GM21529 (cell line): Measurements from ENCODE around the gene ORC2.
A peak's percentile ranks its signal among the peaks of the same experiment; 100 is the strongest.
"Not testable (repeated sequence)": the region's sequence is repeated elsewhere in the genome, so short reads cannot be mapped to it uniquely, and the experiment has no call there.

Experiments used
- ATAC-seq: cut with Tn5 transposase; IDR thresholded peaks from one replicate; pipeline ENCODE4 v1.9.1; 2021; ENCODE audit not compliant: unreplicated experiment

The ORC2 gene

DNA sequence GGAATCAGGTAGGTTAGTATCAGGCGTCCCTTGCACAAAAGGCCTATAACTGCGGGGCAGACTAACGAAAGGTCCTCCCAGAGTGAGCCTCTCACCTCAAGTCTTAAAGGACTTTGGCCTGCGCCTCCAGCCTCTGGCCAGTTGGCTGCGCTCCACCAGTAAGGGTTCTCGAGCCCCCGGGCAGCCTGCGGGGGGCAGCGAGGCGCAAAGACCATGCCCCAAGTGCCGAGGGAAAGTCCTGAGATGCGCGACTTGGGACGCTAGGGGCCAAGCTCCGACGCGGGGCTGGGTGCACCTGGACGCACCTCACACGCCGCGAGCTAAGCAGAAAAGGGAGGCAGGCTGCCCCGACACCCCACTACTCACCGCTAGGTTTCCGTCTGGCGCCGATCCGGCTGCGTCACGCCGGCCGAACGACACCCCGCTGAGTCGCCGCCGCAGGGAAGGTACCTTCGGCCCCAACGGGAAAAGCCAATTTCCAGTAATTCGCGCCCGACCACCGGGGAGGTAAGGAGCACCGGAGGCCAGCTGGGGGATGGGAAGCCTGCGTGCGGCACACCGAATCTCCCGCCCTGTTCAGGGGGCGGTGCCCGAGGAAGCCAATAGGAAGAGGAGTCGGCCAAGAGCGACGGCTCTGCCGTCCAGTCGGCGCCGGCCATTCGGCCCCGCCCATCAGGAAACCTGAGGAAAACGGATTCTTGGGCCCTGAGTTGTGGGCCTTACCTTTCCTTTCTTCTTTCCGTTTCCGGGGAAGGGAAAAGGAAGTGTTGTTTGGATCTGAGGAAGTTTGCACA is at the start of gene ORC2:
ORC2 (minus strand) TSS at position 537 of the 794 bp plus-strand sequence. CDS start 5,537 bp downstream, outside the sequence.
- peak; percentile 89 for ATAC-seq

DNA sequence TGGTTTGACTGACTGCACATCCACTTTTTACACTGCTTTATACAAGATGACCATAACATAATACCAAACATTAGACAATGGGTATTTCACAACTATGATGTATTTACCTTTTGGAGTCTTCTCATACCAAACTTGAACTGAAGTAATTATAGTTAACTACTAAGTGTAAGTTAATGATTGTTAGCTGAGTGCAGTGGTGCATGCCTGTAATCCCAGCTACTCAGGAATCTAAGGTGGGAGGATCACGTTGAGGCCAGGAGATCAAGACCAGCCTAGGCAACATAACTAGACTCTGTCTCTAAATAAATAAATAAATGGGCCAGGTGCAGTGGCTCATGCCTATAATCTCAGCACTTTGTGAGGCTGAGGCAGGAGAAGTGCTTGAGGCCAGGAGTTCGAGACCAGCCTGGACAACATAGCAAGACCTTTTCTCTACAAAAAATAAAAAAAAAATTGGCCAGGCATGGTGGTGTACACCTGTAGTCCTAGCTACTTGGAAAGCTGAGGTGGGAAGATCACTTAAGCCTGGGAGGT is 44.9 kb upstream of the ORC2 start:
- no peak for ATAC-seq

DNA sequence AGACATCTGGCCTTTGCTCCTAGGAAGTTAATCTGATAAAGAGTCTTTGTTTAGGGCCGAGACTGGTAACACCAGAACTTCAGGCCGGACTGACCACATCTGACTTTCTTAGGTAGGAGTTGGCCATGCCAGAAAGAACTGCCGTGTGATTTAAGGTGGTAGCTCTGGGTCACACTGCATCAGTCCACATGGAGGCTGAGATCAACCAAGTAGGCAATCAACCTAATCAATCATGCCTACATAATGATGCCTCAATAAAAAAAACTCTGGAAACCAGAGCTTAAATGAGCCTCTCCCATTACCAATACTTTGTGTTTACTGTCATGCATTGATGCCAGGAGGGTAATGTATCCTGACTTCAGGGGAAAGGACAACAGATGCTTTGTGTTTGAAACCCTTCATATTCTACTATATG is 44.1 kb upstream of the ORC2 start:
- ATAC-seq = no peak

DNA sequence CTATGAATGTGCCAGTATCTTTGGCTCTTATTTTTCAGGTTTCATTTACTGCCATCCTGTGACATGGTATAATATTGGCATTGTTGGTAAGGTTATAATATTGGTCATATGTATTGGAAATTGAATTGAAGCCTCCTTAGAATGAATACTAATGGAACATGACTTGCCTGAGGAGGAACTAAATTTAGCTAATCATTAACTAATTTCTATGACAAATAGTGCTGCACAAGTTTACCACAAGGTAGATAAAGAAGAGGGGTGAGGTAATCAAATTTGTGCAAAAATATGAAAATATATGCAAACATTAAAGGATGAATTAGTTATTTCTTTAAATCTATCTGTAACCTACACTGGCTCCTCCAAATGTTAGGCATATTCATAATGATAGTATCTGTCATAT is 43.2 kb upstream of the ORC2 start:
- no peak for ATAC-seq

DNA sequence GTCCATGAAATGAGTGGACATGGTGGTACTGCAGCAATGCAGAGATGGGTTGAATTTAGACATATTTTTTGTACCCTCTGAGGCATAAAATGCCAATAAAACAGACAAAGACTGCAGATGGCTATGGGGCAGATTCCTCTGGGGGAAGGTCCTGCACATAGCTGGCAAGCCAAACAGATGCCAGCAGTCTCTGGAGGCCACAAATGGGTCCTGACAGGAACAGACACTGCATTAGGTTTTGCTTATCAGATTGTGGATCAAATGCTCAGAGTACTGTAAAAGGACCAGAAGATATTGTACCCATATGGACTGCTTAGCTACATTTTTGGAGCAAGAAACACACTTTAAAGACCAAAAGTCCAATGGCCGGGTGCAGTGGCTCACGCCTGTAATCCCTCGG is 40.9 kb upstream of the ORC2 start:
- no peak for ATAC-seq

DNA sequence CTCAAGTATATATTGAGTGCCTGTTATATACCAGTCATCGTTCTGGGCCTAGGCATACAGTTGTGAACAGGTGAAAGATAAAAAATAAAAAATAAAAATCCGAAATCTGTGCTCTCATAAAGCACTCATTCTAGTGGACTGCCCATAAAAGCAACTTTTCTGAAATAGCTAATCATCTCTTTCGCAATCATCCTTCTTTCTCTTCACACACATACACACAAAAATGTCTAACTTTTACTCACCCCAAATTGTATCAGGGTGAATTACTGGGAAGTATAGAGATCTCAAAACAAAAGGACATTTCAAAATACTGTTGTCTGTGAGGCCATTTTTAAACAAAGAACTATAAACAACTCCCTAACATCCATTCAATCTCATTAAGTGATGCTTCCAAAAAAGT is 29.6 kb upstream of the ORC2 start:
- ATAC-seq = no peak

DNA sequence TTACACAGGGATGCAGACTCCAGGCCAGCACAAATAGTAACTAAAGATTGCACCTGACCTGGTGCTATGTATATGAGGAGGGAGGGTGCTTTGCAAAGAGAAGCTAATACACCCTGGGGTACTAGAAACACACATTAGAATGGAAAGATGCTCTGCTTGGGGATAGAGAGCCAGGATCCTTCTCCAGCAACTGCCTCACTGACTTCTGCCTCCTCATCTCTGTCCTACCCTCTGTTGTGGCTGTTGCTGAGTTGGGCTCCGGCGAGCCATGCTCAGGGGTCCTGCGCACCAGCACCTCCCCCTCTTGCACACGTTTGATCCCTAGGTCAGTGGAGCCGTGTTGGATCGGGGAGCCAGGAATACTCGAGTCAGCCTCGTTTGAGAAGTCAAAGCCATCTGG is 23.7 kb upstream of the ORC2 start:
- ATAC-seq = no peak

DNA sequence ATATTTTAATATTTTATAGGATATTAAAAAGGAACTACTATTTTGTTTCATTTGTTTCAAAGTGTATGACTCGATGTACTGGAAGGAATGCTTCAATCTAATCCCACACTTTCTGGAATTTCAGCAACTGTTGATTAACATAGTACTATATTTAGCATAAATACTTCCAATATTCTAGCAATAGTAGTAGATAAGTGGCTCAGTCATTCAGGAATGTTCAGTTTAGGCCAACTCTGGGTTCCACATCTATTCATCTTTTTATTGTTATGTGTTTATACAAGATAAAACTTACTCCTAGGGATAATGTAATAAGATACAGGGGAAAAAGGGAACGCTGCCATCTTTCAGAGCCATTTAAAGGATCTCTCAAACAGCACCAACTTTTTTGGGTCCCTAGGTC is 22.3 kb upstream of the ORC2 start:
- no peak for ATAC-seq

DNA sequence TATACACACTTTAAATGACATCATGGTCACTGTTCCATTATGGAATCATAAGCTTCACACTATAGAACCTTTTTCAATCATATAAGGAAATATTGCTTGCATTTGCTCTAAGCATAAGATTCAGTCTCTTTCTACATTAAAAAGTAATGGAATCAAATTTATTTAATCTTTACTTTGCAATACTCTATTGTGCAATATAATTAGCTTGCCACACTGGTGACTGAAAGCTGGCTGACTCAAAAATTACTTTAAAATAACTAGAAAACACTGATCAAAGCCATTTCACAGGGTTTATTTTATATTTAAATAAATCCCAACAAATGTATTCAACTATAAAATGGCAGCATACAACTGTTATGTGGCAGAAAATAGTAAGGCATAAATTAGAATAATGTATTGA is 13.2 kb upstream of the ORC2 start:
- ATAC-seq = no peak

DNA sequence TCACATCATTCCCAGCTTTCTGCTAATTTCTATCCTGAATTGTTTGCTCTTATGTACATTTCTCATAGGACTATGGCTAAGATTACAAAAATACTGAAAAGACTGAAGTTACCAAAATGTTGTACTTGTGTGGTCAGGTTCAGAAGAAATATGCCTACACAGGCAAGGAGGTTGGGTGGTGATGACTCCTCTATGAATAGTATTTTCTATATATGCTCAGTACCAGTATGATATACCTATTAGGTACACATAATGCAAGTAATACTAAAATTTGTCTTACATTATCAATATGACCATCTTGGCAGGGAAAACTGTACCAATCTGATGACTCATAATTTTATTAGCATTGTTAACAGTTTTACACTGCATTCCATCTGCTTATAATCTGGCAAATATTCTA is 12.2 kb upstream of the ORC2 start:
- no peak for ATAC-seq

DNA sequence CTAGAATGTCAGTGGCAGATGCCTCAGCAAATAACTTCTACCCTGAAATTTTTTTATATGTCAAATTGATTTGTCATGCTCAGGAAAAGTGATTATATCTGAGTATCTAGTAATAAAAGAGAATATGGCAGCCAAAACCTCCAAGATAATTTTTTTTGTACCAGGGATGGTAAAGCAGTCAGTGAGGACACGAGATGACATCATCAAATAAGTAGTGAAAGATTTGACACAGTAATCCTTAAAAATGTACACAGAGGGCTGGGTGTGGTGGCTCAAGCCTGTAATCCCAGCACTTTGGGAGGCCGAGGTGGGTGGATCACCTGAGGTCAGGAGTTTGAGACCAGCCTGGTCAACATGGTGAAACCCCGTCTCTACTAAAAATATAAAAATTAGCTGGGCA is 6.6 kb upstream of the ORC2 start:
- not testable (repeated sequence) for ATAC-seq

DNA sequence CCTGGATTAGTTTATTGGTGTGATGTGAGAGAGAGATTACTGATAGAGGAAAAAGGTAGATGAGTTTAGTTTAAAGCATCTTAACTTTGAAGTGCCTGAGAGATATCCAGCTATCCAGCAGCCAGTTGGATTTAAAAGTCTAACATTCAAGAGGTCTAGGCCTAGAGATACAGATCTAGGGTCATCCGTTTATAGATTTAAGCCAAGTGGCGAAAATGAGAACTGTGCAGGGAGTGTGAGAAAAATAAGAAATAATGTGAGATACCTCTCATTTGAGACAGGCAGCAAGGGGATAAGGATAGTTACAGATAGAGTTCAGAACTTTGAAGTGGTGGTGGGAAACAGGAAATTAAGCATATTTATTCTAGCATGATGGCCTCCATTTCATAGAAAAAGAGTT is 5.3 kb upstream of the ORC2 start:
- ATAC-seq = no peak

DNA sequence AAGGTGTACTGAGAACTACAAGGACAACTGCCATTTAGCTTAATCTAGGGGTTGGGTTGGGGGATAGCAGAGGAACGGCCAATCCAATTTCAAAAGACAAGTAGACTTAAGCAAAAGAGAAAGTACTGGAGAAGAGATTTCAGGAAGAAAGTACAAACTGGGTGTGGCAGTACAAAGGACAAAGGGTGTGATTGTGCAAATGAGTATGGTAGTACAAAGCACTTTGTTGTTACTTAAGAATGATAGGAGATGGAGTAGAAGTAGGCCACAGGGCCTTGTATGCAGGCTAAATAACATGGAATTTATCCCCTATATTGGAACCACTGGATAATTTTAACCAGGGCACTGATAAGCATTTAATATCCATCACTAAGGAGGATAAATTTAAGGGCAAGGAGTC is 4.7 kb upstream of the ORC2 start:
- no peak for ATAC-seq

DNA sequence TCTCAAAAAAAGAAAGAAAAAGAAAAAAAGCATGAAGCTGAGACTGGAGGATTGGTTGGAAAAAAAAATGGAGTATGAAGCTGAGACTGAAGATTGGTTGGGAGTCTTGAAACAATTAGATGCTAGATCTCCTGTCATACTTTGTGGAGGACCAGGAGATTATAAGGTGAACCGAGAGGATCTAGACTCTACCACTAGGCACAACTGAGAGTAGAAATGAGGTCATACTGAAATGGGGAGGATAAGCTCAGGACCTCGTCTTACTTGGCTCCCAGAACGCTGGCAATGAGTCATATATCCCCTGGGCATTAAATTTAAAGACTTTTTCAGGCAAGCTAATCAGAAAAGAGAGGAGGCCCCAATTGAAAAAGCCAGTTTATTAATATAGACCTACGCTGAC is 3.3 kb upstream of the ORC2 start:
- ATAC-seq = peak; percentile 33

DNA sequence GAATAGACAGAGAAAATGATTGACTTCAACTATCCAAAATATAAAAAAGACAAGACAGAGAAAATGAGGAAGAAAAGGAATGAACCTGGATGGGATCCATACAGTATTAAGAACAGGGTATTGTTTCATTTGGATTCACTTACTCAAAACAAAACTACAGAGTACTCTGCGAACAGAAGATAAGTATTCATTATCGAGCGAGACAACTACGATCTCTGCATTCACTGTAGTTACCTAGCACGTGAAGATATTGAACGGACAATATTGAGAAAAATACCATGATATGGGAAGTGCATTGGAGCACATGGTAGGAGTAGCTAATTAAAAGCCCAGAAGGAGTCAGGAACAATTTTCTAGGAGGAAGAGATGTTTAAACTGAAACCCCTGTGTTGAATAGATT is 1.0 kb upstream of the ORC2 start:
- ATAC-seq = no peak

DNA sequence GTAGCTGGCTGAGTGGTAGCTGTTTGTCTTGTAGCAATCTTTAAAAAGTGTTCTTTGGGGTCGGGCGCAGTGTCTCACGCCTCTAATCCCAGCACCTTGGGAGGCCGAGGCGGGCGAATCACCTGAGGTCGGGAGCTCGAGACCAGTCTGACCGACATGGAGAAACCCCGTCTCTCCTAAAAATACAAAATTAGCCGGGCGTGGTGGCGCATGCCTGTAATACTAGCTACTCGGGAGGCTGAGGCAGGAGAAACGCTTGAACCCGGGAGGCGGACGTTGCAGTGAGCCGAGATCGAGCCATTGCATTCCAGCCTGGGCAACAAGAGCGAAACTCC is 425 bp upstream of the ORC2 start:
- peak; percentile 10 for ATAC-seq

DNA sequence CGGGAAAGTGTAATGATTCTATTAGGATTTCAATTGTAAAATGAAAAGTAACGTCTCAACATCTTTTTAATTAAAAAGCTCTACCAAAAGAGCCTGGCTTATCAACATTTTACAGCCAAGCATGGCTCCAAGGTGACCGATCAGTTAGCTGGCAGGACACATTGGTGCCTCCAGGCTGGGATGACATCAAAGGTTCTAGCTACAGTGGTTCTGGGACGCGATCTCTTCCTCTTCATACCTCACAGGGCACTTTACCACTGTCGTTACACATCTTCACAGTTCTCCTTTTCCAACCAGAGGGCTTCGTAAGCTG is 693 bp downstream of the ORC2 start:
- ATAC-seq = peak; percentile 18

DNA sequence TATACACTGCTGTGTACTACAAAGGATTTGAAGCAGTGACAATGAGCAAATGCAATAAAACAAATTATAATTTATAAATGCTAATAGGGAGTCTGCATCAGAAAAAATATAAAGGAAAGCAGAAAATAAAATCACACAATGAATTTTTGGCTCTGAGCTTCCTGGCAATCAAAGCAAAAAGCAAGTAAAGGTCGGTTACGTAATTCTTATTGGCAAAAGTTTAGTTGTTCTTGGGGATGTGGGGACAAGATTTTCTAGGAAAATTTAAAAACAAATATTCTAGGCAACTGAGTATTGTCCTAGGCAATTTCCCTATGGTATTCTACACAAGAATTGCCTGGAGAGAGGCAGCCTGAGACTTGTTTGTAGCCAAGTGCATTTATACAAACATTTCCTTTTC is 1.8 kb downstream of the ORC2 start:
- no peak for ATAC-seq

DNA sequence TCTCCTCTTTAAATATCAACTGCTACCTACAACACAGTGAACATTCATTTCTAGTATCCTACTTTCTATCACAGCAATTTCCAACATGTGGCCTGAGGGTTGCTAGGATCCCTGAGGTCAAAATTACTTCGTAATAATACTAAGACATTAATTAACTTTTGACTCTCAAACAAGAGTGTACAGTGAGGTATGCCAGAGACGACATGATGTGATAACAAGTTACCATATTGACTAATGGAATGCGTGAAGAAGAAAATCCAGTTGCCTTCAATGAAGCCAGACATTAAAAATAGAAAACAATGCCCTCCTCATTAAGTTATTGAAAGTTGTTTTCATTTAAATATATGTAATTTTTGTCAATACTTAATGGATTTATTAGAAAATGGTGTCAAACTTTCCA is 13.1 kb downstream of the ORC2 start:
- no peak for ATAC-seq

DNA sequence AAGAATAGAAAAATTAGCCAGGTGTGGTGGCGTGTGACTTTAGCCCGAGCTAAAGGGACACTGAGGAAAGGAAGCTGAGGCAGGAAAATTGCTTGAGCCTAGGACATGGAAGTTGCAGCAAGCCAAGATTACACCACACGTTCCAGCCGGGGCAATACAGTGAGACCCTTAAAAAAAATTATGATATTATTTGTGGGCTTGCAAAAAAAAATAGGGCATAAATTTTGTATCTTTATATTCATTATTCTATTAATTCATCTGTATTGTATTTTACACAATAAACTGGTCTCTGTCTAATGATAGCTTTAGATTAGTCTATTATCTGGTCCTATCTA is 18.1 kb downstream of the ORC2 start:
- ATAC-seq = no peak

DNA sequence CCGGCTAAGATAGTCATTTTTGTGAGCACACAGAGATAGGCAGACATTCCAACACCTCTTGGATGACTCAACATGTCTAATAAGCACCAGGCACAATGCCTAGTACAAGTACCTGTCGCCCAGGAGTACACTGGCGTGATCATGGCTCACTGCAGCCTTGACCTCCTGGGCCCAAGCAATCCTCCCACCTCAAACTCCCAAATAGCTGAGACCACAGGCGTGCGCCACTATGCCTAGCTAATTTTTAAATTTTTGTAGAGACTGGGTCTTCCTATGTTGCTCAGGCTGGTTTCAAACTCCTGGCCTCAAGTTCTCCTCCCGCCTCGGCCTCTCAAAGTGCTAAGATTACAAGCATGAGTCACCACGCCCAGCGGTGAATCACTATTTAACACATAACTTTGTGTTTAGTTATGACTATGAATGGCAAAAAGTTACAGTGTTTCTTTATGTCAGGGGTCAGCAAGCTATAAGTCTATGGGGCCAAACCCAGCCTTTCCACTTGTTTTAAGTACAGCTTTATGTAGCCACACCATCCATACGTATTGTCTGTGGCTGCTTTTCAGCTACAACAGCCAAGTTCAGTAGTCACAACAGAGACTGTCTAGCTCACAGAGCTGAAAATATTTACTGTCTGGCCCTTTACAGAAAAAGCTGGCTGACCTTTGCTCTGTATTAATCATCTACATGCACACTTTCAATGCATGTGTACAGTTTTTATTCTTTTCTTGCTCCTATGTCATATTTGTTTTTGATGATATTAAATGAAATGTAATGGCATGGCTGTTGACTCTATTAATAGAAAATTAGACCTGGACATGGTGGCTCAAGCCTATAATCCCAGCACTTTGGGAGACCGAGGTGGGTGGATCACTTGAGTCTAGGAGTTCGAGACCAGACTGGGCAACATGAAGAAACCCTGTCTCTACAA is 18.7 kb downstream of the ORC2 start:
- no peak for ATAC-seq

DNA sequence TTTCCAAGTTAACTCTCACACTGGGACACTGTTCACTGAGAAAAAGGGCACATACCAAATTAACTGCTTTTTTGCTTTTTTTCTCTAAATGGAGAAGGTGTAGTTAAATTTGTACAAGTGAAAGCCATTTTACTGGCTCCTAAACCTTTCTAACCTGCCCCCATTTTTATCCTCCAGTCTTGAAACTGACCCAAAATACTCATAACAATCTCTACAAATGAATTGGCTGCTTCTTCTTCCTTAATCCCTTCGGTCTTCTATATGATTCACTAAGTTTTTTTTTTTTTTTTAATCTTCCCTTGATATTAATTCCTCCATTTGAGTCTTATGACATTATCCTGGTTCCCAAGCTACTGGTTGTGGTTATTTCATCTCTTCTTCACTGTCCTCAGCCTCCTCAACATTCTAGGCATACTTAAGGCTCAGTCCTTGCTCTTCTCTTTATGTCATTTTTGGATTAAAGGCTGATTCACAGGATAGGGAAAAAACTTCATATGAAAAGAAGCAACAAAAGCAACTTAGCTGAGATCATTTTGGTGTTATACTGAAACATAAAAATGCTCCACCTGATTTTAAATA is 19.8 kb downstream of the ORC2 start:
- no peak for ATAC-seq
